ACHN (cell line): Measurements from ENCODE around the gene PCNX2.

Experiments used
- DNase-seq: peaks from one replicate; pipeline ENCODE4 v3.0.0-alpha.2; 2015
- in situ Hi-C: cut with HindIII; loops from 2 replicates; pipeline ENCODE4 v1.10.0; 2017; ENCODE audit warnings: low sequenced_read_pairs, low pct_ligation_motif_present, low pct_unique_long_range_greater_than_20kb

The PCNX2 gene

GRCh38 chr1:233326319-233326718 is 30.8 kb upstream of the PCNX2 start:
- in situ Hi-C loops, result no loop called here
- no peak for DNase-seq

DNA sequence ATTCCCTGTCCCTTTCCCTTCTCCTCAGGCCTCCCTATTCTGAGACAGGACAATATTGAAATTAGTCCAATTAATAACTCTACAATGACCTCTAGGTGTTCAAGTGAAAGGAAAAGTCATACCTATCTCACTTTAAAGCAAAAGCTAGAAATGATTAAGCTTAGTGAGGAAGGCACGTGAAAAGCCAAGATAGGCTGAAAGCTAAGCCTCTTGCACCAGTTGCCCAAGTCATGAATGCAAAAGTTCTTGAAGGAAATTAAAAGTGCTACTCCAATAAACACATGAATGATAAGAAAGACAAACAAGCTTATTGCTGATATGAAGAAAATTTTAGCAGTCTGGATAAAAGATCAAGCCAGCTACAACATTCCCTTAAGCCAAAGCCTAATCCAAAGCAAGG is 28.2 kb upstream of the PCNX2 start:
- in situ Hi-C loops, result no loop called here
- no peak for DNase-seq

DNA sequence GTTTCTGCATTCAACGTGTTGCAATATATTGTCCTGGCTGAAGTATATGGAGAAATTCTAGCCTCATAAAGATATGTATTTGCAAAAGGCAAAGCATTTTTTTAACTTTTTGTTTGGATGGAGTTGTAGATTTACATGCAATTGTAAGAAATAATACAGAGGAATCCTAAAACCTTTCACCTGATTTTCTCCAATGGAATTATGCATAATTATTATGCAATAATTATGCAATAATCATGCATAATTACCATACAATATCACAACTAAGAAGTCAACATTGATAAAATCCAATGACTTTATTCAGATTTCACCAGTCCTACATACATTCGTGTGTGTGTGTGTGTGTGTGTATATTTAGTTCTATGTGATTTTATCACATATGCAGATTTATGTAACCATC is 24.5 kb upstream of the PCNX2 start:
- DNase-seq, result no peak
- in situ Hi-C loops, result no loop called here

DNA sequence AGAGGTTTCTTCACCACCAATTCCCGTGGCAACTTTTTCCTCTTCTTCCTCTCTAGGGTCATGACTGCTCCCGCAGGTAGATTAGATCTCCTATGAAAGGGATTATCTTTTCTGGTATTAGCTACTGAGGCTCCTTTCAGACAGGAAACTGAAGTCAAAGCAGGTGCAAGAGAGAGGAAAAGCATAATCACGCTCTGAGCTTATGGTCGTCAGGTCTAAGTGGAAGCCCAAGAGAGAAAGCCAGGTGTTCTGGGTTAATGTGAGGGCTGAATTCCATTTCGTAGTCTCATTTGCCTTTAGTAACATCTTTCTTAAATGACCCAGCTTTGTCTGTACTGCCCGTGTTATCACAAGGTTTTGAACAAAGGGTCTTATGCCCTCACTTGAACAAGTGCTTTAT is 23.7 kb upstream of the PCNX2 start:
- no peak for DNase-seq
- in situ Hi-C loops, result no loop called here

- no peak for DNase-seq
- in situ Hi-C loops, result no loop called here
These were observed 20.9 kb upstream of the PCNX2 start for GRCh38 chr1:233316473-233316872.

- DNase-seq, result no peak
- in situ Hi-C loops, result no loop called here
These were observed 20.3 kb upstream of the PCNX2 start for GRCh38 chr1:233315718-233316301.

DNA sequence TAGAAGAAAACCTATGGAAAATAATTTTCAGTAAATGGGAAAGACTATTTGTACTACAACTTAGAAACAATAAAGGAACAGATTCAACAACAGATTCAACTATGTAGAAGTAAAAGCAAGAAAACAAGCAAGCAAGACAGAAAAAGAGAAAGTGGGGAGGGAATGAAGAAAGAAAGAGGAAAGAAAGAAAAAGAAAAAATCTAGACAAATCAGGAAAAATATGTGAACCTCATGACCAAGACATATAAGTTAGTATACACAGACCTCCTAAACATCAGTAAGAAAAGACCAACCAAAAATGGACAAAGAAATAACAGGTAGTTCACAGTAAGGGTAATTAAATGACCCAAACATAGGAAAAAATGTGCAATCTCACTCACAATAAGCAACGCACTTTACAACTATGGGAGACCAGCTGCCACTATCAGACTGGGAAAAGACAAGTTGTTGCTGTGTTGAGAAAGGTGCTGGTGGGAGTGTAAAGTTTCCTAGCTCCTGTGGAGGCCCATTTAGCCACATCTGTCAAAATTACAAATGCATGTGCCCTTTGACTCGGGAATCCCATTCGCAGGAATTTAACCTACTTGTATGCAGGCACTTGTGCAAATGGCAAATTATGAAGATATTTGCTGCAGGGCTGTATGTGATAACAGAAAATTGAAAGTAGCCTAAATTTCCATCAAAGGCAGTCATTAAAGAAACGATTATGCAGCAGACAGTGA is 18.1 kb upstream of the PCNX2 start:
- DNase-seq, result no peak
- in situ Hi-C loops, result no loop called here

DNA sequence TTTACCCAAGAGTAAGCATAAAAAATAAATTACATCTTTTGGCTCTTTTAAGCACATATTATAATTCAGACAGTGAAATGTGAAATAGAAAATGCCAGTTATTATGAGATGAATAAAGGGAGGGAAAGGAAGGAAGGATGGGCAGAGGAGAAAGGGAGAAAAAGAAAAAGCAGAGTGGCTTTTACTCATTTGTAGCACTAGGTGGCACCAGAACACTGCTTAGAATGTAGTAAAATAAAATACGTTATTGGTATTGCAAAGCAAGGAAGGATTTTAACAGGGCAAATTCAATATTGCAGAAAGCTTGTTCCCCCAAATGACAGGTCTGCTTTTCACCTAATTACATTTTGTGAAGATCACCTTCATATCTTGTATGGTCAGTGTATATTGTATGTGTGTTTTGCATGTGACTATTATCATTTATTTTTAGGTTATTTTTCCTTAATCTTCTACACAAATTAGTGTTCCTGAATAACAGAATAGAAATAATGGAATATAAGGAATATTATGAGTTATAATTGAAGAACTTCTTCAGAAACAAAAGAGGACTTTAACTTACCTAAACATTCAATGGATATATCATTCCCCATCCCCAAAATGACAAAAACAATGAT is 9.1 kb upstream of the PCNX2 start:
- in situ Hi-C loops, result no loop called here
- peak; percentile 65 for DNase-seq

GRCh38 chr1:233300326-233300725 is 4.8 kb upstream of the PCNX2 start:
- in situ Hi-C loops, result no loop called here
- no peak for DNase-seq

- no peak for DNase-seq
- in situ Hi-C loops, result no loop called here
These were observed 3.9 kb upstream of the PCNX2 start for GRCh38 chr1:233299450-233299849.

DNA sequence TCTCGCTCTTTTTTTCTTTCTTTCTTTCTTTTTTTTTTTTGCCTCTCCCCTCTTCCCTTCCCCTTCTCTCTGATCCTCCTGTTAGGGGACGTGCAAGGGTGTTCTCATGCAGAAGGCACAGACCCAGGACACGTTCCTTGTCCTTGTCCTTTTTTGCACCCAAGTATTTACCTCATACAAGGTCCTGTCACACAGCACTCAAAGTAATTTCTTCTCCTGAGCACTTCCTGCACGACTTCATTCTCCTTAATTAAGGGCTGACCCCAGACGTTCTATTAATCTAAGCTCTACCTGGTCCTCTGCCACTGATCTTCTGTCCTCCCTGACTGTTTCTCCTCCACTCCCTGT is 424 bp upstream of the PCNX2 start:
- in situ Hi-C loops, result no loop called here
- no peak for DNase-seq

DNA sequence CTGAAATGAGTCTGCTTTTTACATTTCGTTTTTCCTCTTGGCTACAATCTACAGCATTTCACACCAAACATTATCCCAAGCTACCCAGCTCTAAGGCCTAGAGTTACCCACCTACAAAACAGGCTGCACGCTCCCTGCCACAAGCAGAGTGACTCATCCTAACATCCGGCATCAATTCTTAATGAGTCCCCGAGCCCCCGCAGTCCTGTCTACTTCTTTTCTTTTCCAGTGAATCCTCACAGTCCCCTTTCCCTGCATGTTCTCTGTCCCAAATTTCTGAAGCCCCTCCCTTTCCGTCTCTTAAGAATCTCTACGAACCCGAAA is 650 bp downstream of the PCNX2 start:
- peak; percentile 70 for DNase-seq
- in situ Hi-C loops, result no loop called here

DNA sequence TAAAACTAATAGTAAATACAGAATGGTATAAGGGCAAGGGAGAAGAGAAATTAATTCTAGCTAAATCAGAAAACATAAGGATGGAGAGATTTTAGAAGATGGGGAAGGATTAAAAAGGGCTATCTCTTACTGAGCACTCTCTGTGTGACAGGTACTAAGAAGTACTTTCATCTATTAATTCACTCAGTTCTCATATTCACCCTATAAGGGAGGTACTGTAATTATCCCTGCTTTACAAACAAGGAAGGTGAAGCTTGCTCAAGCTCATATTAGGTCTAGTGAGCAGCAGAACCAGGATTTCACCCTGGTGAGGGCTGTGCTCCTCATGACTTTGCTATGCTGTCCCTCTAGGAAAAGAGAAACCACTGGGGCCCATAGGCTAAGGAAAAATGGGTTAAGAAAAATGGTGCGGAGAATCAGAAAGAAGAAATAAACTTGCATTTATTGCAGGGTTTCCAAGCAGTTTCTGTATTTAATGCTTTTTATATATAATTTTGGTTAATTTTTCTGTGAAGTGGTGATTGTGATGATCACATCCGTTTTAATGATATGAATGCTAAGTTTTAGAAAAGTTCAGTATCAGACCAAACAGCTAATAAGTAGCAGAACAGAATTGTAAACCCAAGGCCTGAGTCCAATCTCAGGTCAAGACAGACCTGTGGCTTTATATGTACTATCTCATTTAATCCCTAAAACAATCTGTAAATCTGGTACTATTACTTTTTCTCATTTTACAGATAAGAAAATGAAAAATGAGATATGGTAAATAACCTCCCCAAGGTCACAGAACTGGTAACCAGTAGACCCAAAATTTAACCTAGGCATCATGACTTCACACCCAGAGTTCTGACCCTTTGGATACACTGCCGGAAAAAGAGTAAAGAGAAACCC is 1.7 kb downstream of the PCNX2 start:
- no peak for DNase-seq
- in situ Hi-C loops, result no loop called here

GRCh38 chr1:233290396-233291034 is 5.0 kb downstream of the PCNX2 start:
- DNase-seq, result no peak
- in situ Hi-C loops, result no loop called here

- DNase-seq, result no peak
- in situ Hi-C loops, result no loop called here
These were observed 5.8 kb downstream of the PCNX2 start for GRCh38 chr1:233289676-233290075.

DNA sequence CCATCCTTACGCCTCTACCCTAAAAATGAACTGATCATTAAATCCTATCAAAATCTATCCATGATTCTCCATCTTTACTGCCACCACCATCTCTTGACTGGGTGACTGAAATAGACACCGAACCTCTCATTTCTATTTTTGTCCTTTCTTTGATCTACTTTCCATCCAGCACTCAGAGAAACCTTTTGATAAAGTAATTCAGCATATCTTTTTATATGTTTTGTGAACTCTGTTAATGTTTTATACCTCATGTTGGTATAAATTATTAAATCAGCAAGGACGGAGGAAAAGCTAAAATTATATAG is 13.0 kb downstream of the PCNX2 start:
- in situ Hi-C loops, result no loop called here
- no peak for DNase-seq

DNA sequence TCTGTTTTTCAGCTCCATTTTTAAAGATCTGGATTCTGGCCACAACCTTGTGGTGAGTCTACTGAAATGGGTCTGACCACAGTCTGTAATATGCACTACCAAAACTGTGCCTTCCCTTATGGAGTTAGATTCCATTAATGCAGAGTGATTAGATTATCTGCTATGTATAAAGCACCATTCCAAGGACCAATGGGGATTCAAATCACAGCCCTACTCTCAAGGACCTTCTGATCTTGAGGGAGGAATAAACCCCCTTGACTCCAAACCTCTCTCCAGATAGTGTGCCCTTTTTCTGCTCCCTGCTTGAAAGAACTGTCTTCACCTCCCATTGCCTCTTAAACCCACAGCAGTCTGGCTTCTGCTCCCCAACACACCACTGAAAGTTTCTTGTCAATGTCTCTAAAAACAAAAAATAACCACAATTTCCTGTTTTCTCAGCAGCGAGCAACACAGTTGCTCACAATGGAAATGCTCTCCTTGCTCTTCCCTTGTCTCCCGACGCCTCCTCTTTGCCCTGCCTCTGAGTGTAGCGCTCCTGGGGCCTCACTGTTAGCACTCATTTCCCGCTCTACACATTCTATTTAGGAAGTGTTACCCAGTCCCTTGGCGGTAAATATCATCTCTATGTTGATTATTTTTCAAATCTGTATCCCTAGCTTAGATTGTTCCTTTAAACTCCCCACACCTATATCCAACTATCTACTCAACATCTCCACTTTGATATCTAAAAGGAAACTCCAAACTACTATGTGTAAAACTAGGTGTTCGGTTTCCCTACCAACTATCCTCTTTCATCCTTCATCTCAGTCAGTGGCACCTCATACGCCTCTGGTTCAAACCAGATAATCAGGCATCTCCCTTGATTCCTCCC is 13.6 kb downstream of the PCNX2 start:
- DNase-seq, result no peak
- in situ Hi-C loops, result no loop called here

DNA sequence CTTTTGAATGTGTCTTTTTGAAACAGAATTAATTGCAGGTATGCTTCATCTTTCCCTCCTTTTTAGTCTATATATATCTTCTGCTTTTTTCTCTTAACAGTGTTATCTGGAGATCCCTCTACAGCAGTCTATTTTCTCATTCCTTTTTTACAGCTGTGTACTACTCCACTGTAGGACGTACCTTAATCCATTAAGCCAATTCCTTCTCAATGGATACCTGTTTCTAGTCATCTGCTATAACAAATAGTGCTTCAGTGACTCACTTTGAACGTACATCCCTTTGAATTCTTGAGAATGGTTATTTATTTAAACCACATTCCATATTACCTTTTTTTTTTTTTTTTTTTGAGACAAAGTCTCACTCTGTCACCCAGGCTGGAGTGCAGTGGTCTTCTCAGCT is 15.6 kb downstream of the PCNX2 start:
- in situ Hi-C loops, result no loop called here
- DNase-seq, result no peak
